ENCODE results near the gene BICDL2.

- no peak for TF ChIP-seq CTCF (conservative IDR thresholded peaks at IDR 0.05; ENCODE audit: low read length)
- TF ChIP-seq EZH2phosphoT487 (IDR thresholded peaks at IDR 0.05; ENCODE audit: borderline replicate concordance) = no peak
Observed at GRCh38 chr16:2986623-2987188, 50.0 kb downstream of the BICDL2 start.

All from Loucy (cell line).